HG03442 (cell line): Measurements from ENCODE around the gene PSMD2.

Experiments used
- ATAC-seq: cut with Tn5 transposase; IDR thresholded peaks from one replicate; pipeline ENCODE4 v1.9.1; 2021; ENCODE audit warnings: mild to moderate bottlenecking, moderate library complexity; ENCODE audit not compliant: unreplicated experiment

The PSMD2 gene

GRCh38 chr3:184277366-184277765 lies 21.7 kb upstream of the PSMD2 start:
- ATAC-seq, result no peak

GRCh38 chr3:184282941-184283340 lies 16.1 kb upstream of the PSMD2 start:
- no peak for ATAC-seq

- no peak for ATAC-seq
These were observed 15.4 kb upstream of the PSMD2 start for GRCh38 chr3:184283681-184284080.

- no peak for ATAC-seq
These were observed 14.3 kb upstream of the PSMD2 start for GRCh38 chr3:184284696-184285095.

GRCh38 chr3:184289426-184289938 lies 9.6 kb upstream of the PSMD2 start:
- ATAC-seq, result no peak

- no peak for ATAC-seq
These were observed 8.7 kb upstream of the PSMD2 start for GRCh38 chr3:184290331-184290730.

GRCh38 chr3:184291044-184291737 lies 7.8 kb upstream of the PSMD2 start:
- ATAC-seq, result no peak

- no peak for ATAC-seq
These were observed 7.1 kb upstream of the PSMD2 start for GRCh38 chr3:184291738-184292445.

- no peak for ATAC-seq
These were observed 3.3 kb upstream of the PSMD2 start for GRCh38 chr3:184295771-184296170.

- ATAC-seq, result no peak
These were observed 2.4 kb upstream of the PSMD2 start for GRCh38 chr3:184296616-184297015.

- ATAC-seq, result no peak
These were observed 692 bp downstream of the PSMD2 start for GRCh38 chr3:184299488-184300377.

GRCh38 chr3:184300378-184300720 lies 1.3 kb downstream of the PSMD2 start:
- ATAC-seq, result no peak

GRCh38 chr3:184305577-184305976 lies 6.5 kb downstream of the PSMD2 start:
- ATAC-seq, result no peak

GRCh38 chr3:184306341-184306972 lies 7.4 kb downstream of the PSMD2 start:
- ATAC-seq, result no peak

GRCh38 chr3:184307915-184308314 lies 8.9 kb downstream of the PSMD2 start:
- no peak for ATAC-seq

GRCh38 chr3:184308744-184309143 lies 9.7 kb downstream of the PSMD2 start:
- ATAC-seq, result no peak

- no peak for ATAC-seq
These were observed 12.6 kb downstream of the PSMD2 start for GRCh38 chr3:184311633-184312032.

- ATAC-seq, result peak; percentile 84
These were observed 15.3 kb downstream of the PSMD2 start, which contains the start of gene EIF4G1 for GRCh38 chr3:184314363-184314699. TSS of gene EIF4G1 (plus strand) at chr3:184314606. CDS start at chr3:184315797, 1,191 bp downstream.

- peak; percentile 34 for ATAC-seq
These were observed 15.9 kb downstream of the PSMD2 start for GRCh38 chr3:184314700-184315542.

- ATAC-seq, result no peak
These were observed 16.5 kb downstream of the PSMD2 start for GRCh38 chr3:184315543-184315867.
